ENCODE results near the gene FGL2. TPM values are rescaled to one million over a fixed set of nuclear protein-coding genes. Genes with fewer than 3 reads are reported as not detected.
"Not testable (repeated sequence)": the region's sequence is repeated elsewhere in the genome, so short reads cannot be mapped to it uniquely, and the experiment has no call there.

The FGL2 gene
- total RNA-seq, 4 donors from 2014 or later, result 1.7 to 5.8 (median 5.4) TPM

GRCh38 chr7:77239471-77239870 is 39.9 kb upstream of the FGL2 start:
- no peak for DNase-seq
- no peak for ATAC-seq
- Histone ChIP-seq H3K27me3 (no peaks in the 10 kb centered on the region), H3K36me3 (no peaks in the 10 kb centered on the region), H3K4me1 (no peaks in the 10 kb centered on the region), H3K9me3 (no peaks in the 10 kb centered on the region), H3K27ac (no peak overlapping the region), H3K4me3 (no peak overlapping the region)
- in situ Hi-C loops (cut with MboI; ENCODE audit: low sequenced_read_pairs in 4 of 4), result no loop called here
- TF ChIP-seq POLR2A (IDR thresholded peaks at IDR 0.05) (no peak), CTCF (IDR thresholded peaks at IDR 0.05 in 4 of 5, conservative IDR thresholded peaks at IDR 0.05 in 1 of 5) (no peak)
- intact Hi-C loops (cut with DNase I; ENCODE audit: low total_unique reads), result no loop called here

GRCh38 chr7:77238703-77239136 is 39.1 kb upstream of the FGL2 start:
- intact Hi-C loops (cut with DNase I; ENCODE audit: low total_unique reads) (no loop called here), in situ Hi-C loops (cut with MboI; ENCODE audit: low sequenced_read_pairs in 4 of 4) (no loop called here)
- Histone ChIP-seq H3K27me3 (no peaks in the 10 kb centered on the region), H3K9me3 (no peaks in the 10 kb centered on the region), H3K36me3 (no peaks in the 10 kb centered on the region), H3K4me1 (no peaks in the 10 kb centered on the region), H3K27ac (no peak overlapping the region), H3K4me3 (no peak overlapping the region)
- TF ChIP-seq CTCF (IDR thresholded peaks at IDR 0.05 in 4 of 5, conservative IDR thresholded peaks at IDR 0.05 in 1 of 5) (no peak), POLR2A (IDR thresholded peaks at IDR 0.05) (no peak)
- DNase-seq, result no peak
- ATAC-seq, result no peak

GRCh38 chr7:77235276-77235675 is 35.7 kb upstream of the FGL2 start:
- DNase-seq, result no peak
- intact Hi-C loops (cut with DNase I; ENCODE audit: low total_unique reads), result no loop called here
- no peaks in the 10 kb centered on the region for H3K36me3 ChIP-seq
- H3K4me1 ChIP-seq, result no peaks in the 10 kb centered on the region
- in situ Hi-C loops (cut with MboI; ENCODE audit: low sequenced_read_pairs in 4 of 4), result no loop called here
- H3K27me3 ChIP-seq, result no peaks in the 10 kb centered on the region
- H3K4me3 ChIP-seq, result no peak overlapping the region
- H3K27ac ChIP-seq, result no peak overlapping the region
- H3K9me3 ChIP-seq, result no peaks in the 10 kb centered on the region
- TF ChIP-seq POLR2A (IDR thresholded peaks at IDR 0.05) (no peak), CTCF (IDR thresholded peaks at IDR 0.05 in 4 of 5, conservative IDR thresholded peaks at IDR 0.05 in 1 of 5) (no peak)
- no peak for ATAC-seq

GRCh38 chr7:77232467-77232866 is 32.8 kb upstream of the FGL2 start:
- DNase-seq (no peak), ATAC-seq (no peak)
- intact Hi-C loops (cut with DNase I; ENCODE audit: low total_unique reads), result no loop called here
- H3K36me3 ChIP-seq, result no peaks in the 10 kb centered on the region
- H3K27me3 ChIP-seq, result no peaks in the 10 kb centered on the region
- H3K9me3 ChIP-seq, result no peaks in the 10 kb centered on the region
- no peak overlapping the region for H3K27ac ChIP-seq
- TF ChIP-seq CTCF (IDR thresholded peaks at IDR 0.05 in 4 of 5, conservative IDR thresholded peaks at IDR 0.05 in 1 of 5), result no peak
- TF ChIP-seq POLR2A (IDR thresholded peaks at IDR 0.05), result no peak
- no peak overlapping the region for H3K4me3 ChIP-seq
- no peaks in the 10 kb centered on the region for H3K4me1 ChIP-seq
- in situ Hi-C loops (cut with MboI; ENCODE audit: low sequenced_read_pairs in 4 of 4), result no loop called here

GRCh38 chr7:77228795-77229194 is 29.2 kb upstream of the FGL2 start:
- H3K36me3 ChIP-seq; H3K9me3 ChIP-seq; H3K4me1 ChIP-seq; DNase-seq; H3K27me3 ChIP-seq; H3K27ac ChIP-seq; ATAC-seq; H3K4me3 ChIP-seq; intact Hi-C loops (cut with DNase I; ENCODE audit: low total_unique reads); in situ Hi-C loops (cut with MboI; ENCODE audit: low sequenced_read_pairs in 4 of 4): not testable (repeated sequence)
